Inferior parietal cortex (tissue), 1 donor: Measurements from ENCODE around the gene TXNDC17.
"Not testable (repeated sequence)": the region's sequence is repeated elsewhere in the genome, so short reads cannot be mapped to it uniquely, and the experiment has no call there.

Source experiments
- DNase-seq: peaks from one replicate; pipeline ENCODE4 v3.0.0-alpha.2; 2016; ENCODE audit errors: extremely low spot score

TXNDC17 gene

GRCh38 chr17:6683081-6683684 lies 42.3 kb downstream of the TXNDC17 start:
- no peak for DNase-seq

GRCh38 chr17:6683730-6684459 lies 43.0 kb downstream of the TXNDC17 start:
- DNase-seq = no peak

- DNase-seq = no peak
Observed at GRCh38 chr17:6684460-6684783, 43.6 kb downstream of the TXNDC17 start.

- no peak for DNase-seq
Observed at GRCh38 chr17:6684881-6685767, 44.3 kb downstream of the TXNDC17 start.

- no peak for DNase-seq
Observed at GRCh38 chr17:6686026-6686425, 45.2 kb downstream of the TXNDC17 start.

- DNase-seq = no peak
Observed at GRCh38 chr17:6688944-6689343, 48.1 kb downstream of the TXNDC17 start.

GRCh38 chr17:6690641-6691040 lies 49.8 kb downstream of the TXNDC17 start:
- DNase-seq = no peak

- DNase-seq = no peak
Observed at GRCh38 chr17:6691546-6691945, 50.7 kb downstream of the TXNDC17 start.

GRCh38 chr17:6691958-6692357 lies 51.1 kb downstream of the TXNDC17 start:
- not testable (repeated sequence) for DNase-seq
